Kidney epithelial cell (primary cell): ENCODE data around the gene FCN3. TPM values are rescaled to one million over a fixed set of nuclear protein-coding genes. Genes with fewer than 3 reads are reported as not detected.

Experiments used
- DNase-seq: peaks from one replicate; pipeline ENCODE4 v3.0.0-alpha.2; 2010; ENCODE audit warnings: low read depth
- H3K27me3 ChIP-seq: 2 replicates; pipeline ENCODE4 v1.6.0; 2011; ENCODE audit warnings: low read length; ENCODE audit not compliant: control insufficient read depth, insufficient read depth
- H3K36me3 ChIP-seq: 2 replicates; pipeline ENCODE4 v1.5.1; 2011; ENCODE audit warnings: low read length; ENCODE audit not compliant: control insufficient read depth, insufficient read depth
- H3K4me3 ChIP-seq: 2 replicates; pipeline ENCODE4 v1.5.1; 2011; ENCODE audit warnings: low read depth, mild to moderate bottlenecking, control low read depth, low read length
- total RNA-seq: library from RNA; depleted of rRNA; stranded (reverse); fragments of >200 nt; gene quantifications from 2 replicates; pipeline ENCODE4 v1.2.3, GENCODE V29; 2015
- TF ChIP-seq, protein P1 (sequence below): IDR thresholded peaks from 2 replicates; pipeline ENCODE4 v1.5.1; 2011; ENCODE audit warnings: mild to moderate bottlenecking, moderate library complexity, low read length, control low read depth, inconsistent platforms; ENCODE audit not compliant: insufficient read depth, poor library complexity, severe bottlenecking

The FCN3 gene
- total RNA-seq, 1 donor from 2014 or later = not detected

DNA sequence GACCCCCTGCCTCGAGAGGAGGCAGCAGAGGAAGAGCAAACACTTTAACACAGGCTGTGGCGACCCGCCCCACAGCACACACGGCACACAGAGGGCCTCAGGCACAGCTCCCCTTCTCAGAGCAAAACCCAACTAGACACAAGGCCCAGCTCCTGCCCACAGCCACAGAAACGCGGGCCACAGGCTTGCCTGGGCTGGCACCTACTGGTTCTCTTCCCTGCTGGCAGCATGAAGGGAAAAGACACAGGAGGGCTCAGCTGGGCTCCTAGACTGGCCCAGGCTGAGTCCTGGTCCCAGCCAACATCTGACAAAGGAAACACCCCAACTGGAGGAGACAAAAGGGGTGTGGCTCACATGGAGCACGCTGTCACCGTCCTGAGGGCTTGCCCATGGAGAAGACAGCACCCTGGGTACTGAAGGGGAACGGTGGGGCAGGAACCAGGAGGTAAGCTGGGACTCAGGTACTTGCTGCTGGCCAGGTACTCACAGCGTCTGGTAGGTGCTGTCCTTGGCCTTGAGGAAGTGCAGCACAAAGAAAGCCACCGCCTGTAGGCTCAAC, 5.0 kb upstream of the FCN3 start:
- H3K27me3 ChIP-seq = peaks cover 18% of the 10 kb centered on the region
- TF ChIP-seq, protein P1, sequence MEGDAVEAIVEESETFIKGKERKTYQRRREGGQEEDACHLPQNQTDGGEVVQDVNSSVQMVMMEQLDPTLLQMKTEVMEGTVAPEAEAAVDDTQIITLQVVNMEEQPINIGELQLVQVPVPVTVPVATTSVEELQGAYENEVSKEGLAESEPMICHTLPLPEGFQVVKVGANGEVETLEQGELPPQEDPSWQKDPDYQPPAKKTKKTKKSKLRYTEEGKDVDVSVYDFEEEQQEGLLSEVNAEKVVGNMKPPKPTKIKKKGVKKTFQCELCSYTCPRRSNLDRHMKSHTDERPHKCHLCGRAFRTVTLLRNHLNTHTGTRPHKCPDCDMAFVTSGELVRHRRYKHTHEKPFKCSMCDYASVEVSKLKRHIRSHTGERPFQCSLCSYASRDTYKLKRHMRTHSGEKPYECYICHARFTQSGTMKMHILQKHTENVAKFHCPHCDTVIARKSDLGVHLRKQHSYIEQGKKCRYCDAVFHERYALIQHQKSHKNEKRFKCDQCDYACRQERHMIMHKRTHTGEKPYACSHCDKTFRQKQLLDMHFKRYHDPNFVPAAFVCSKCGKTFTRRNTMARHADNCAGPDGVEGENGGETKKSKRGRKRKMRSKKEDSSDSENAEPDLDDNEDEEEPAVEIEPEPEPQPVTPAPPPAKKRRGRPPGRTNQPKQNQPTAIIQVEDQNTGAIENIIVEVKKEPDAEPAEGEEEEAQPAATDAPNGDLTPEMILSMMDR = no peak
- DNase-seq = no peak
- H3K36me3 ChIP-seq = no peaks in the 10 kb centered on the region
- no peak overlapping the region for H3K4me3 ChIP-seq

DNA sequence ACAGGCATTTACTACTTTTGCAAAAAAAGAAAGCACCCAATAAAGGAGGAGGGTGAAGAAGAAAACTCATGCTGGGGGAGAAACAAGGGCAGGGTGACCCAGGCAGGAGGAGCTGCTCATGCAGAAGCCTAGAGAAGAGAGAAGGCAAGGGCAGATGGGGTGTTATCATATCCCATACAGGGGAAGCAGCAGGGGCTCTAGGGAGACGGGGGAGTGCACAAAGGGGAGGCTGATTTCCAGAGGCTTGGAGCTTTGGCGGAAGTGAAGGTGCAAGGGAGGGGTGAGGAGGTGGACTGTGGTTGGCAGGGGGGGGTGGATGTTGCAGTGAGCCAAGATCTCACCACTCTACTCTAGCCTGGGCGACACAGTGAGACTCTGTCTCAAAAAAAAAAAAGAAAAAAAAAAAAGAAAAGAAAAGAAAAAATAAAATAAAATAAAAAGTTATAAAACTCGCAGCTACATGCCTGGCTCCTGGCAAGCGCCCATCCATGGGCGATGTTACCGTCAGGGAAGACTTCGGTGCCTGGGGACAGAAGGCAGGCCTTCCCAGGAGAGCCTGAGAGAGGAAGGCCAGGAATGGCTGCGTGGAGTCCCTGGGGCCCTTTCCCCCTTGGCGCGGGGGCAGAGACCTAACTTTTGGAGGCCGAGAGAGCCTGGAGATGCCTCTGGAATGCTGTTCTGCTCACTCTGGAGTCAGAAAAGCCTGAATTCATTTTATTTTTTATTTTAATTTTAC, 3.3 kb upstream of the FCN3 start:
- H3K36me3 ChIP-seq = no peaks in the 10 kb centered on the region
- H3K27me3 ChIP-seq = peaks cover 14% of the 10 kb centered on the region
- TF ChIP-seq, protein P1 = no peak
- no peak for DNase-seq
- no peak overlapping the region for H3K4me3 ChIP-seq

DNA sequence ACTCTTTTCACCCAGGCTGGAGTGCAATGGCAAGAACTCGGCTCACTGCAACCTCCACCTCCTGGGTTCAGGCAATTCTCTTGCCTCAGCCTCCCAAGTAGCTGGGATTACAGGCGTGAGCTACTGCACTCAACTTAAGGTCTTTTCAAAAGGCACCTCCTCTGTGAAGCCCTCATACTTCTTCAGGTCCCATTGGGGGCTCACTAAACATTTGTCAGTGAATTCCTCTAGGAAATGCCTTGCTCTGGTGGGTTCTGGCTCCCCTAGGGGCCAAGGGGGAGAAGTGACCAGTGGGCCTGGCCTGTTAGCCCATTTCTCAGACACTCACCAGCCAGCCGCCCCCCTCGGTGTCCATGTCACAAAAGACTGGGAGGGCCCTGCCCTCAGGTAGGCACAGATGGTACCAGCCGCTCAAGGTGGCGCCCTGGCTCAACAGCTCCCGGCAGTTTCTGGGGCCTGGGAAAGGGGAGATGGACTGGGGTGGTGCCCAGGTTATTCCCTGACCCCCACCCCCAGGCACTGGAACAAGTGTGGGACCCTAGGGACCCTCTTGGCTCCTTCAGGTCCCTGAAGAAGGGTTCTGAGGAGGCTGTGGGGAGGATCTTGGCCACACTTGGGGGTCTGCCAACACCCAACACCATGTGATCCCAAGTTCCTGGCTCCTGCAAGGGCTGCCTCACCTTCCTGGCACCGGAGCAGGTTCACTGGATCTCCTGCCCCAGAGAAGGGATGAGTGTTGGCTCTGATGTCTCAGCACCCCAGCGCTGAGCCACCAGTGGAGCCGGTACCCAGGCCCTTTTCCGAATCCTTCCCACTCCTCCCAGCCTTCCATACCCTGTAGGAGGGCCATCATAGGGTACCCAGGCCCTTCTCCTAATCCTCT, 1.6 kb downstream of the FCN3 start:
- TF ChIP-seq, protein P1 = peak; percentile 40
- no peak for DNase-seq
- no peaks in the 10 kb centered on the region for H3K36me3 ChIP-seq
- H3K4me3 ChIP-seq = no peak overlapping the region
- H3K27me3 ChIP-seq = no peaks in the 10 kb centered on the region

GRCh38 chr1:27372022-27372807, 2.4 kb downstream of the FCN3 start:
- TF ChIP-seq, protein P1 = no peak
- H3K27me3 ChIP-seq = no peaks in the 10 kb centered on the region
- DNase-seq = no peak

GRCh38 chr1:27368869-27369582, 5.6 kb downstream of the FCN3 start:
- Histone ChIP-seq H3K27me3 (no peaks in the 10 kb centered on the region), H3K4me3 (no peak overlapping the region), H3K36me3 (peaks cover 1% of the 10 kb centered on the region)
- no peak for DNase-seq
- TF ChIP-seq, protein P1 = peak; percentile 16

More at GRCh38 chr1:27372022-27372807, 2.4 kb downstream of the FCN3 start:
- Histone ChIP-seq H3K36me3 (no peaks in the 10 kb centered on the region), H3K4me3 (no peak overlapping the region)
